ENCODE results near the gene IPPK.

The IPPK gene

DNA sequence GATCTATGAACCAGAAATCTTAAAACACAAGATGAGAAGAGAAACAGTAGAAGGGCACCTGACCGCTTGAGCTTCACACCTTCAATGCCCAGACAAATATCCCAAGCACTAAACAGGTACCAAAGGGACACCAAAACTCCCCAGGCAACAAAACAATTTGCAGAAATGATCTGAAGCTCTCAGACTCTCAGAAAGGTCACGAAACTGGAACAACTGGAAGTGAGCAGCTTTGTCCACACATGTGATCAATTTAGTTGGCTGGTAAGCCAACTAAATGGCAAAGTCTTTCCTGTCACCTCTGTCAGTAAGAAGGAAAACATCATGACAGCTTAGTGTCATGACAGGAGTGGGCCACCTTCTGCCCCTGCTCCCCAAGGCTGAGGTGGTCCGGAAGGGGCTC is 4.1 kb downstream of the IPPK start:
- TF ChIP-seq CTCF (IDR thresholded peaks at IDR 0.05; ENCODE audit: control insufficient read depth, insufficient read depth, low read depth, low read length, missing control alignments) = no peak
- DNase-seq (ENCODE audit: low read depth) = no peak
- no peak overlapping the region for H3K4me3 ChIP-seq (ENCODE audit: control insufficient read depth, low read depth, low read length)

- H3K4me3 ChIP-seq (ENCODE audit: control insufficient read depth, low read depth, low read length) = no peak overlapping the region
- TF ChIP-seq CTCF (IDR thresholded peaks at IDR 0.05; ENCODE audit: control insufficient read depth, insufficient read depth, low read depth, low read length, missing control alignments) = no peak
- DNase-seq (ENCODE audit: low read depth) = no peak
These were observed 5.4 kb downstream of the IPPK start for GRCh38 chr9:92664394-92665152.

- no peak for TF ChIP-seq CTCF (IDR thresholded peaks at IDR 0.05; ENCODE audit: control insufficient read depth, insufficient read depth, low read depth, low read length, missing control alignments)
- no peak for DNase-seq (ENCODE audit: low read depth)
- no peak overlapping the region for H3K4me3 ChIP-seq (ENCODE audit: control insufficient read depth, low read depth, low read length)
These were observed 6.0 kb downstream of the IPPK start for GRCh38 chr9:92663951-92664350.

DNA sequence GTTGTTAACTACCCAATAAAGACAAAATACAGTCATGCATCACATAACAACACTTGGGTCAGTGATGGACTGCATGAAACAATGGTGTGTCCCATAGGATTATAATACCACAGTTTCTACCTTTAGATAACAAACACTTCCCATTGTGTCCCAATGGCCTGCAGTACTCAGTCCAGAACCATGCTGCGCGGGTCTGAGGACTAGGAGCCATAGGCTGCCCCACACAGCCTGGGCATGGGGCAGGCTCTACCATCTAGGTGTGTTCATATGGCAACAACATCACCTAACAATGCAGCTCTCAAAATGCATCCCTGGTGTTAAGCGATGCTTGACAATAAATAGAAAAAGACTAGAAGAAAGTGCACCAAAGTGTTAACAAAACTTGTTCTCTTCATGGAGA is 6.8 kb downstream of the IPPK start:
- no peak for TF ChIP-seq CTCF (IDR thresholded peaks at IDR 0.05; ENCODE audit: control insufficient read depth, insufficient read depth, low read depth, low read length, missing control alignments)
- DNase-seq (ENCODE audit: low read depth) = no peak
- H3K4me3 ChIP-seq (ENCODE audit: control insufficient read depth, low read depth, low read length) = no peak overlapping the region

GRCh38 chr9:92661743-92662142 is 8.2 kb downstream of the IPPK start:
- no peak for DNase-seq (ENCODE audit: low read depth)
- no peak overlapping the region for H3K4me3 ChIP-seq (ENCODE audit: control insufficient read depth, low read depth, low read length)

DNA sequence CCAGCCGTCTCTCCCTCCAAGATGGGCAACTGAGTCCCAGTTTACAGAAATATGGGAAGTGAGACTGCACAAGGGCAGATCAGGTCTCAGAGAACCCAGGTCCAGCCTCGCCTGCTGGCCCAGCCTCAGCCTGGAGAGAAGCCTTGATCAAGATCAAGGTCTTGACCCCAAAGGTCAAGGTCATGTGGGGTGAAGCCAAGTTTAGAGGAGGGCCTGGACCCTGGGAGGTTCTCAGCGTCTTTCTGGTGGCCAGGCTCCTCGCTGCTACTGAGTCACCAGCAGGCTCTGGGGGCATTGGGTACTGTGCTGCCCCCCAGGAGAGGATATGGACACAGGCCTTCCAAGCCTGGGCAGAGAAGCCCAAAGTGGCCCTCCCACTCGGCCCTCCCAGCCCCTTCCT is 8.8 kb downstream of the IPPK start:
- no peak for DNase-seq (ENCODE audit: low read depth)
- H3K4me3 ChIP-seq (ENCODE audit: control insufficient read depth, low read depth, low read length) = no peak overlapping the region
- no peak for TF ChIP-seq CTCF (IDR thresholded peaks at IDR 0.05; ENCODE audit: control insufficient read depth, insufficient read depth, low read depth, low read length, missing control alignments)

More at GRCh38 chr9:92661743-92662142, 8.2 kb downstream of the IPPK start:
- no peak for TF ChIP-seq CTCF (IDR thresholded peaks at IDR 0.05; ENCODE audit: control insufficient read depth, insufficient read depth, low read depth, low read length, missing control alignments)

Measured in AG09309 (cell line).